CD1c-positive myeloid dendritic cell (primary cell): ENCODE data around the gene ZNF318.
"Not testable (repeated sequence)": the region's sequence is repeated elsewhere in the genome, so short reads cannot be mapped to it uniquely, and the experiment has no call there.

Source experiments
- DNase-seq: peaks from one replicate; pipeline ENCODE4 v3.0.0-alpha.2; 2016; ENCODE audit errors: extremely low spot score

The ZNF318 gene

DNA sequence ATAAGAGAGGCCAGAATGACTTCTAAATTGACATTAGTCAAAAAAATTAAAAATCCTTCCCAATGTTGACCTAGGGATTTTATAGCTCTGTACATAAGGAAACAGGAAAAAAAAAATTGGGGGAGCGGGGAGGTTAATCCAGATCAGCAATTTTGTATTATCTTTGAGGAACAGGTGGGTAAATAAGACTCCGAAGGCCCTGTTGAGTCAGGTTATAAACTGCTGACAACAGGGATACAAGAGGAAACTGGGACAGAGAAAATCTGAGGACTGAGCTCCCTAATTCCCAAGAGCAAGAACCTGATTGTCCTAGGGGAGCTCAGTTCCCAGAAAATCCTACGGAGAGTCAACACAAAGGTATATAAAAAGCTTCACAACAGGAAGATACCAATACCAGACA, 34.0 kb downstream of the ZNF318 start:
- no peak for DNase-seq

DNA sequence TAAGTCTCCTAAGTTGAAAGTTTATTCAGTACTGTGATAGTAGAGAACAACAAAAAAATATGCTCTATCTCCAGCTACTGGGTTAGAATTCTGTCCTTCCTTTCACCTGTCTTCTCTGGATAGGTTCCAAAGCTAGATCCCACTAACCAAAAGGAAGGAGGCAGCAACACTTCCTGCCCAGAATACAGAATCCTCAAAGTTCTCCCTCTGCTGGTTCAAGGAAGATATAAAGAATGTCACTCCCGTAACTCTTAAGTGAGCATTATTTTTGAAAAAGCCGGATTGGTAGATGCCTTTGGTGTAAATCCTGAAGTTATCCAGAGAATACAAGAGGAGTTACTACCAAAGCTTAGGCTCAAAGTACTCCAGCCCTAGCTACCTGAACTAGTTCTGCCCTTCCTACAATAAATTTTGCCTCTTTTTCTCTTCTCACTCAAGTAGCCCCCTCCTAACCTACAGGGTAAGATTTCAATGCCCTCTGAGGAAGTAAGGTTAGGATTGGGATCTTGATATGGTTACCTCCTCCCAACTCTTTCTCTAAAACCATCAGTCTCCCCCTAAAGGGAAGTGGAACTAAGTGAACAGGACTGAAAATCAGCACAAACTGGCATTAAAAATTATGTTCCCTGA, 34.9 kb downstream of the ZNF318 start:
- peak; percentile 34 for DNase-seq

DNA sequence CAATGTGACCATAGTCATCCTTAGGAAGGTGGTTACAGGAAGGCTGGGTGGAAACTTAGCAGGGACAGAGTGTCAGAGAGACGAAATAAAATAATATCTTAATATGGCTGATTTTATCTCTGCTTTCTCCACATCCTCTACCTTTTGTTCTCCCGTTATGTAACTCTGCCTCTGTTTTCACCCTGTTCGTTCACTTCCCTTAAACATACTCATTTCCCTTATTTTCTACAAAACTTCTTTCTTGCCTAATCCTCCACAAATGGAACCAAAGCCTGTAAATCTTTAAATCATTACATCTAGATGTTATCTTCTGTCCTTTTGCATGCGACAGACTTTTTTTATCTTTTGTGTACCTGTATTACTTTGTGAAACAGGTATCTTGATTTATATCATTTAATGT, 37.6 kb downstream of the ZNF318 start:
- peak; percentile 60 for DNase-seq

DNA sequence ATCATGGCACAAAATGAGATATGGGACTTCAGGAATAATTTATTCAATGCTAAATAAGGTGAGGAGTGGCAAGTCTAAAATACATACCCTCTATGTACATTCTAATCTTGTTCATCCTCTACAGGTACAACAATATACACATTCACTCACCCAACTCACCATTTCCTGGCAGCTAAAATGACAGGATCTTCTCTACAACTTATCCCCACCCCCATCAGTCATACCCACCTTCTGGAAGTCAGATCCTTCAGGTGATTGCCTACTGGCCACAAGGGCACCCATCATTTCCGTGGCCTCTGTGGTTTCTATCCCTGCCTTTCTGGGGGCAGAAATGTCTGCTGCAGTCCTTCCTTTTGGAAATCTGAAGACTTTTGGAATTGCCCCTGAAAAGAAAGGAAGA, 38.0 kb downstream of the ZNF318 start:
- no peak for DNase-seq

DNA sequence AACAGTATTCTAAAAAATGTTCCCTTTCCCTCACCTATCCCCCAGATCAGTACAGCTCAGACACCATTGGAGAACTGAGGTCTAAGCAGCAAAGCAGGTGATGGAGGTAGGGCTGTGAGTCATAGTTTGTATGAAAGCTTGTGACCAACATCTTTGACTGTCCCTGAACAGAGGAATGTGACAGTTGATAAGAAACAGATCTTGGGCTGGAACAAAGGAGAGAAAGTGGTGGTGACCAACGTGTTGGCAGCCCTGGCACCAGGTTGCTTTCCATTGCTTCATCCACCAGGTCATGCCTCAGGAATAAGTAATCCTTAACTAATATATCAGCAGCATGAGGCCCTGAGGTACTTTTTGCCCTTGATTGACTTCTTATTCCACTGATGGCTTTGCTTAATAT, 40.9 kb downstream of the ZNF318 start:
- DNase-seq = no peak

DNA sequence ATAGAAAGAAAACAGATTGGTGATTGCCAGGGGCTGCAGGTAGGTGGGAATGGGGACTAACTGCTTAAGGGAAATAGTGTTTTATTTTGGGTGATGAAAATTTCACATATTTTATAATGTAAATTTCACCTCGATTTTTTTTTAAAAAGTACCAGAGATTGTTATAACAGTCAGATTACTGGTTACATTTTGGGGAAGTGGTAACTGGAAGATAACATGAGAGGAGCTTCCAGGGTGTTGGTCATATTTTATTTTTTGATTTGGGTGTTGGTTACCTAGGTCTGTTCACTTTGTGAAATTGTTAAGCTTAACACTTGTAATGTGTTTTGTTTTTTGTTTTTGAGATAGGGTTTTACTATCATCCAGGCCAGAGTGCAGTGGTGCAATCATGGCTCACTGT, 43.6 kb downstream of the ZNF318 start:
- no peak for DNase-seq

DNA sequence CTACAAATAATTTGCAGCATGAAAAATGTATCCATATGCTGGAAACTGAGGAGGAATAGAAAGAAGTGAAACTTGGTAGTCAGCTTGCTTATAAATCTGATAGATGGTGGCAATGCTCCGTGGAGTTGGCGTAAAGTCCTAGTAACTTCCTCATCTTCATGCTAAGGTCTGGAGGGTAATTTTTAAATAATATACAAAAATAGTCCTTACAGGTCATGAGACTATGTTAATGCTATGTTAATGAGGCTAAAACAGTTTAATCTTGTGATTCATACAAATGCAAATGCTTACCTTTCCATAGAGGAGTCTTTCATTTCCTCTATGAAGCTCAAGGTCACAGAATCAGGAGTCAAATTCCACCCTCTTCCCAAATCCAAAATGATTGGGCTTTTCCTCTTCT, 51.4 kb downstream of the ZNF318 start:
- DNase-seq = peak; percentile 28

DNA sequence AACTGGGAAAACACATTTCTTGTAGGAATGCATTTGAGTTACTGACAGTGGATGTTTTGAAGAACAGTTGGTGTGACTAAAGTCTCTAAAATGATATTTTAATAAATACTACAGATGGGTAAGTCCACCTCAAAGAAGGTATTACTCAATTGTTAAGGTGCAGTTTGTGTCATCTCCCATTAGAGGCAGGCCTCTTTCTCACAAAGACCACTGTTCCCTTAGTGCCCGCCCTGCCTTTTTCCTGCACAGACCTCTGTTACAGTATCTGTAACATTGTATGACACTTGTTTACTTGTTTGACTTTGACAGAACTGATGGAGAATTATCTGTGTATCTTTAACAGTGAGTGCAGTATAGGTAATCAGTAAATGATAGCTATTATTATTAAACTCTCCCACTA, 55.6 kb downstream of the ZNF318 start:
- DNase-seq = no peak

DNA sequence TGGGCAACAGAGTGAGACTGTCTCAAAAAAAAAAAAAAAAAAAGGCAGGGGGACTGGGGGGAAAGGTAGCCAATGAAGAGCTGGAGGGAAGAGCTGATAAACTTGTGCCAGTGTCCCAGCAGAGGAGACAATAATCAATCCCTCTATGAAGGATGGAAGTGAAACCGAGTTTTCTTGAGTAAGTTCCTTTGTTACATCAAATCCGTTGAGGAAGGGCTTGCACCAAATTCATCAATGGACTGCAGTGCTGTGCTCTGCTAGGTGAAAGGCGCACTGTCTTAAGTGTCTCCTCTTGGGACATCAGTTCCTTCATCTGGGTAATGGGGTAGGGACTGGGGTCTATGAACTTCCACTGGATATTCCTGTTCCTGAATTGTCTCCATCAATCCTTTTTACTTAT, 57.8 kb downstream of the ZNF318 start:
- peak; percentile 76 for DNase-seq

DNA sequence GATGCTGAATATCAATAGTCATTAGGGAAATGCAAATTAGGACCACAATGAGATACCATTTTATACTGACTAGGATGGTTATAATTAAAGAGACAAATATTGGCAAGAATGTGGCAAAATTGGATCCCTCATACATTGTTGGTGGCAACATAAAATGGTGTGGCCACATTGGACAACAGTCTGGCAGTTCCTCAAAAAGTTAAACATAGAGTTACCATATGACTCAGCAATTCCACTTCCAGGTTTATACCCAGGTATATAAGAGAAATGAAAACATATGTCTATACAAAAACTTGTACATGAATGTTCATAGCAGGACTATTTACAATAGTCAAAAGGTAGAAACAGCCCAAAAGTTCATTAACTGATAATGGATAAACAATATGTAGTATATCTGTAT, 58.8 kb downstream of the ZNF318 start:
- peak; percentile 62 for DNase-seq

DNA sequence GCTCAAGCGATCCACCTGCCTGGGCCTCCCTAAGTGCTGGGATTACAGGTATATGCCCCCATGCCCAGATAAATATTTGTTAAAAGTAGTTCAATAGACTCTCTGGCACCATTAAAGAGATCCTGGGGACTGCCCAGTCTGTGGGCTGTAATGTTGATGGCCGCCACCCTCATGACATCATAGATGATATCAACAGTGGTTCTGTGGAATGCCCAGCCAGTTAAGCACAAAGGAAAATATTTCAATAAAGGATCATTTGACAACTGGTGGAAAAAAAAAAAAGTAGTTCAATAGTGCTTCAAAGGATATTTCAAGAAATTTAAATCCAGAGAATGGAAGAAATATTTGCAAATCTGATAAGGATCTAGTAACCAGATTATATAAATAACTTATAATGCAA, 59.3 kb downstream of the ZNF318 start:
- DNase-seq = no peak

DNA sequence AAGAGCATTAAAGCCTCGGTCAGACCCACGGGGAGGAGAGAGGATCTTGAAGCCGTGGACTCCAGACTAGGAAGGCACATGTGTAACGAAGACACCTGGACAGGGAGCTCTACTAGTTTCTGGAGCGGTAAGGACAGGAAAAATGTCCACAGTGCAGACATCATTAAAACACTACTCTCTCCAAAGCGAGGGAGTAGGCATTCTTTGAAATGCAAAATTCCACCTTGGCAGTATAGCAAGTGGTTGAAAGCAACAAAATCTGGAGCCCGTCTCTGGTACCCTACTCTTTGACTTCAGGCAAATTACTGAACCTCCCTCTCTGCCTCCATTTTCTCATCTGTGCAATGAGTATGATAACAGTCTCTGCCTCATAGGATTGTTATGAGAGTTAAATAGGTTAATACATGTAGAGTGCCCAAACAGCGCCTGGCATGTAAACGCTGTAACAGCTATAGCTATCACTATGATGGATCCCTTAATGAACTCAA, 60.4 kb downstream of the ZNF318 start:
- no peak for DNase-seq

DNA sequence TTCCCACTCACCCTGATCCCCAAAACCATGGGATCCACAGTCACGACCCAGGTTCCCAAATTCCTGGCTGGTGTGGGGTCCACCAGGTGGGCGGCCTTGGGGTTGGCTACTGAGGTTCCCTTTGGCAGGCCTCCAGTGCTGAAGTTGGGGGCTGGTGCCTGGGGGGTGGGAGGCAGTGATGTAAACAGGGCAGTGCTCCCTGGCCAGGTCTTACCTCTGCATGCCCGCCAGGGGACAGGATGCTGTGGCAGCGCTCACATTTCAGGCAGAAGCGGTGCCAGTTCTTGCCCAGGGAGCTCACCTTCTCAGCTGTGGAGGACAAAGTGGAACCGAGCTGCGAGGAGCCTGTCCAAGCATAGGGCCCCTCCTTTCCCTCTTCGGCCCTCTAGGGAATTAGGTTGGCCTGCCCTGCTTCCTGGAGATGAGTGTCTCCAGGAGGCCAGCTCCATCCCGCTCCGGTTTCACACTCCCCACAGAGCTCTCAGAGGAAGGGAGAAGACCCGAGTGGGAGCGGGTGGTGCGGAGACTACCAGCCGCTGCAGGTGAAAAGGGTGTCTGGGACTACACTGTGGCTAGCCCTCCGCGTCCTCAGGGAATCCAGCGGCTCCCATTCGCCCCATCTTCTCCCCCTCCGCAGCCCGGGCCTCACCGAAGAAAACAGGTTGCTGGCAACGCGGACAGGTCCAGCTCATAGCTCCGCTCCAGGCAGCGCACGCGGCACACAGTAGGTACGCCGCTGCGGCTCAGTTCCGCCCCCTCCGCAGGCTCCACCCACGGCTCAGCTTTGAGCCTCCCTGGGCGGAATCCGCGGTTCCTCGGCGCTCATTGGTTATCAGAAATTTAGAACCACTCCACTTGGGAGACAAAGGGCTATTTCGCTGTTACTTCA, 61.1 kb downstream of the ZNF318 start, which contains the start of gene CRIP3:
Gene CRIP3, minus strand, starts transcription at position 726 of the 889 bp plus-strand sequence. Its CDS starts 34 bp downstream, at position 692.
- DNase-seq = peak; percentile 47

DNA sequence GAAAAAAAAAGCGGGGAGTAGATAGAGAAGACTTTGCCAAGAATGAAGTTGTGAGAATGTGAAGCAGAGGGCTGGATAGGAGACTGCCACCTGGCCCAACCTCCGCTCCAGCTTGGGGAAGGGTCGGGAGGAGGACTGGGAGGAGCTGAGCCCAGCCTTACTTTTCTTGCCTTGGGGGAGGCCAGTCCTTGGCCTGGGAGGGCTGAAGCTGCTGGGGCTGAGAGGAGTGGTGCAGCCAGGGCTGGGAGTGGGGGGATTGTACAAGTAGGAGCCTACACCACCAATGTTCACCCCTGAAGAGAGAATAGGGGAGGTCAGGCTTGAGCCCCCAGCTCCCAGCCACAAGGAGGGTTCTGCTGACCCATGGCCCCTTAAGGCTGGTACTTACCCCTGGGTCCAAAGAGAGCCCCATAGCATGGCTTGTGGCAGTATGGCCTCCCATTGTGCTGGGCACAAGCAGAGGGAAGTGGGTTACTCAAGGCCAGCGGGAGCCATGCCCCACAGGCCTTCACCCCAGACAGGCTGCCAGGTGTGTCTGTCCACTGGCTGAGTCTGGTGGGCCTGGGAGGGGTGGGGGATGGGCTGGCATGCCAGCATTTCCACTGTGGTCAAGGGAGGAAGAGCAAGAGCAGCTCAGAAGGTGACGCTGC, 61.9 kb downstream of the ZNF318 start:
- DNase-seq = no peak

DNA sequence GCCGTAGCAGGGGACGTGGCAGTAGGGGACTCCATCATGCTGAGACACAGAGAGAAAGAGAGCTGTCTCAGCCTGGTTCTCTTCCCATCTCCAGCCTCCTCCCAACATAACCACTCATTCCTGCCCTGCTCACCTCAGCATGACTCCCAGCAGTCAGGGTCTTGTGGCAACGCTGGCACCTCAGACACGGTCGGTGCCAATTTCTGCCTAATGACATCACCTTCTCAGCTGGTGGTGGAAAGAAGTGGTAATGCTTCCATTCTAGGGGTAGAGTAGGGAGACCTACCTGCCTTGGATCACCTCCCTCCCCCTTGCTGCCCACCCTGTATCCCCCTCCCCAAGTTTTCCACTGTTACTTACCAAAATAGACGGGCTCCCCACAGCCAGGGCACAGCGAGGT, 63.4 kb downstream of the ZNF318 start:
- no peak for DNase-seq

DNA sequence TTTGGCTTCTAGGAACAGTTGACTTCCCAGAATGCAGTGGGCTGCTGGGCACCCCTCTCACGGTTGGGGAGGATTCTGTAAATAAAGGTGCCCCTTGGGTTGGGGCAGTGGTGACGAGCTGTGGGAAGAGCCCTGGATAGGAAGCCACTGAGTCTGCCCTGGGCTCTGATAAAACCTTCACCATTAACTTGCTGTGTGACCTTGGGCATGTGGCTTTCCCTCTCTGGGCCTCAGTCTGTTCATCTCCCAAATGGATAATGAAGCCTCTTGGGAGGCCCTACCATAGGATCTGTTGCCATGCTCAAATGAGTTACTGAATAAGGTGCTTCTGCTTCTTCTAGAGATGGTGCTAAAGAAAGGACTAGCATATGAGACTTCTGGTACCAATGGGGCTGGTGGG, 64.6 kb downstream of the ZNF318 start:
- no peak for DNase-seq

DNA sequence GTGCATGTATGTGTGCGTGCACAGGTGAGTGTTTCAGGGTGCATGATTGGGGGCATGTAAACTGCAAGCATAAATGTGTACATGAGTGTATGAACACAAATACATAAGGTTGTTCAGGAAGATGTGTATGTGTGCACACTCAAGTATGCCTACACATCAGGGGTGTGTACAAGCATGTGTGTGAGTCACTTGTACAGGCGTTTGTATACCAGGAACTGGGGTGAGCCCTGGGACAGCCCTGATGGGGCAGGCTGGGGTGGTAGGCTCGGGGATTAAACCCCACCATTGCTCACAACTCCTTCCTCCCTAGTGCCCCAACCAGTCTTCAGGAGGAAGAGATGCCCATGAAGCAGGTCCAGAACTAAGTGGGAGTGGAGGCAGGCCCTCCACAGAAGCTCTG, 65.1 kb downstream of the ZNF318 start:
- DNase-seq = no peak

DNA sequence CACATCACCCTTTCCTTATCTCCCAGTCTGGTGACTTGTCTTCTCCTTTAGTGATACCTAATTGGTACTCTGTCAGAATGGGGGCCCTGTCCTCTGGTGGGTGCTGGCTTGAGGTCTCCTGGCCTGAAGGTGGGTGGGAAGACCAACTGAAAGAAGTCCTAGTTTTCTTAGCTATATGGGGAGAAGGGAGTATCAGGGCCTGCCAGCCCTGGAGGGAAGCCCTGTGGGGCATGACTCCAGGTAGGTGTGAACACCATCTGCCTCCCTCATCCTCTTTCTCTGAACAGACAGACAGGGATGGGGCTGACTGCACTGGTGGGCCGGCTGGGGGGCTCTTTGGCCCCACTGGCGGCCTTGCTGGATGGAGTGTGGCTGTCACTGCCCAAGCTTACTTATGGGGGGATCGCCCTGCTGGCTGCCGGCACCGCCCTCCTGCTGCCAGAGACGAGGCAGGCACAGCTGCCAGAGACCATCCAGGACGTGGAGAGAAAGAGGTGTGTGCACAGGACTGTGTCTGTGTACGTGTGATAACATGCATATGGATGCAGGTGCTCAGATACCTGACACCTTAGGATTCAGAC, 65.6 kb downstream of the ZNF318 start:
- no peak for DNase-seq

DNA sequence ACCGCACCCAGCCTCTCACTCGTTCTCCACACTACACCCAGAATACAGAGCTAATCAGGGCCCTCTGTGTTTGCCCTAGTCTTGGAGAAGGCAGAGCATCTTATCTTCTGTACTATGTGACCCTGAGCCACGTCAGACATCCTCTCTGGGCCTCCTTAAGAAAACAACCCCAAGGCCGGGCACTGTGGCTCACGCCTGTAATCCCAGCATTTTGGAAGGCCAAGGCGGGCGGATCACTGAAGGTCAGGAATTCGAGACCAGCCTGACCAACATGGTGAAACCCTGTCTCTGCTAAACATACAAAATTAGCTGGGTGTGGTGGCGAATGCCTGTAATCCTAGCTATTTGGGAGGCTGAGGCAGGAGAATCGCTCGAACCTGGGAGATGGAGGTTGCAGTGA, 66.4 kb downstream of the ZNF318 start:
- DNase-seq = not testable (repeated sequence)

DNA sequence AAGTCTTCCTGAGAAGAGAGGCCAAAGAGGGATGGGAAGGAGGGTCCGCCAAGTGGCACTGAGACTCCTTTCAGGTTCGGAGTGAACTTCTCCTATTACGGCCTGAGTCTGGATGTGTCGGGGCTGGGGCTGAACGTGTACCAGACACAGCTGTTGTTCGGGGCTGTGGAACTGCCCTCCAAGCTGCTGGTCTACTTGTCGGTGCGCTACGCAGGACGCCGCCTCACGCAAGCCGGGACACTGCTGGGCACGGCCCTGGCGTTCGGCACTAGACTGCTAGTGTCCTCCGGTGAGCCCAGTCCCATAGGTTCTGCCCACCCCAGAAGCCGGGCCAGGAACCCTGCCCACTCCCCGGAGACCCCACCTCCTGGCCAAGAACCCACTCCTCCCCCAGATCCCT, 67.3 kb downstream of the ZNF318 start:
- no peak for DNase-seq

DNA sequence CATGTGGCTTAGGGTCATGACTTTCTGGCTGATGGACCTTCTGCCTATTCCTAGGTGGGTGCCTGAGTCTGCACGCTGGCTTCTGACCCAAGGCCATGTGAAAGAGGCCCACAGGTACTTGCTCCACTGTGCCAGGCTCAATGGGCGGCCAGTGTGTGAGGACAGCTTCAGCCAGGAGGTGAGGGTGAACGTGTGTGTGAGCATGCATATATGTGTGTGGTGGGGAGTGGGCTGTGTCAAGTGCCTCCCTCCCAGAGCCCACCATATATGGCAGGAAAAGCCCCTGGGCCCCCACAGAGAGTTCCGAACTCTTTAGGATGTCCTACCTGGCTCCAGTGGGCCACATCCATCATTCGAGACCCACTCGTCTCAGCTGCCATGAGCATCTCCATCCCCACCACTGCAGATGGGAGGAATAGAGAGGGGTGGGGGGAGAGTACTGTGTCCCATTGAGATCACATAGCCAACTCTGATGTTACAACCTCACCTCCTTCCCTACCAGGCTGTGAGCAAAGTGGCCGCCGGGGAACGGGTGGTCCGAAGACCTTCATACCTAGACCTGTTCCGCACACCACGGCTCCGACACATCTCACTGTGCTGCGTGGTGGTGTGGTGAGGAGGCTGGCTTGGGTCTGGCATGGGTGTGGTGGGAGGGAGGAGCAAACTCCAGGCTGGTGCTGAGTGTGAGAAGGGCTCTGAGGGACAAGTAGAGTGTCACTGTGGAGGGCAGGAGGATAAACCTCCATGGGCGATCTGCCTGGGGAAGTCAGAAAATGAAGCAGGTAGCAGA, 68.2 kb downstream of the ZNF318 start:
- no peak for DNase-seq
